ENCODE measurements around the gene RAB20. TPM values are rescaled to one million over a fixed set of nuclear protein-coding genes. Genes with fewer than 3 reads are reported as not detected.

Gene RAB20
- total and polyA plus RNA-seq, 2 experiments from 2014 or later = 28.3 to 37.4 TPM

GRCh38 chr13:110503979-110504499 lies 57.5 kb downstream of the RAB20 start:
- TF ChIP-seq EZH2phosphoT487 (IDR thresholded peaks at IDR 0.05; ENCODE audit: low read depth, severe bottlenecking, unreplicated experiment) = no peak
- TF ChIP-seq CTCF (IDR thresholded peaks at IDR 0.05; ENCODE audit: poor library complexity) = no peak
- TF ChIP-seq EZH2 (IDR thresholded peaks at IDR 0.05; ENCODE audit: borderline replicate concordance) = no peak
- Histone ChIP-seq H3K79me2 (no peaks in the 10 kb centered on the region), H3K4me3 (no peak overlapping the region), H3K4me1 (ENCODE audit: insufficient read depth) (peaks cover 21% of the 10 kb centered on the region), H3K27me3 (no peaks in the 10 kb centered on the region), H4K20me1 (ENCODE audit: insufficient read depth, poor library complexity, severe bottlenecking) (no peaks in the 10 kb centered on the region), H3K27ac (peak overlapping the region; percentile 43), H3K9me3 (ENCODE audit: low read depth) (no peaks in the 10 kb centered on the region), H3K9me2 (replicated peaks; ENCODE audit: insufficient read depth) (no peaks in the 10 kb centered on the region), H2AFZ (no peak overlapping the region), H3K4me2 (no peak overlapping the region), H3K36me3 (replicated peaks; ENCODE audit: insufficient read depth, low read depth) (no peaks in the 10 kb centered on the region)
- WGBS (ENCODE audit: low lambda C conversion rate, missing lambda C conversion rate) = 96% methylated on average over 17 of the region's 18 CpGs
- DNase-seq (ENCODE audit: low spot score) = no peak

- no peak overlapping the region for H3K4me2 ChIP-seq
- peak overlapping the region; percentile 62 for H3K27ac ChIP-seq
- H3K9me2 ChIP-seq (replicated peaks; ENCODE audit: insufficient read depth) = no peaks in the 10 kb centered on the region
- no peak overlapping the region for H3K4me3 ChIP-seq
- 78% methylated on average over 20 of the region's 20 CpGs for WGBS (ENCODE audit: low lambda C conversion rate, missing lambda C conversion rate)
- TF ChIP-seq EZH2 (IDR thresholded peaks at IDR 0.05; ENCODE audit: borderline replicate concordance) (no peak), CTCF (IDR thresholded peaks at IDR 0.05; ENCODE audit: poor library complexity) (no peak), EZH2phosphoT487 (IDR thresholded peaks at IDR 0.05; ENCODE audit: low read depth, severe bottlenecking, unreplicated experiment) (no peak)
- no peaks in the 10 kb centered on the region for H3K79me2 ChIP-seq
- no peak overlapping the region for H2AFZ ChIP-seq
- no peaks in the 10 kb centered on the region for H3K27me3 ChIP-seq
- H4K20me1 ChIP-seq (ENCODE audit: insufficient read depth, poor library complexity, severe bottlenecking) = no peaks in the 10 kb centered on the region
- H3K36me3 ChIP-seq (replicated peaks; ENCODE audit: insufficient read depth, low read depth) = no peaks in the 10 kb centered on the region
- H3K9me3 ChIP-seq (ENCODE audit: low read depth) = no peaks in the 10 kb centered on the region
- DNase-seq (ENCODE audit: low spot score) = peak; percentile 55
- peaks cover 19% of the 10 kb centered on the region for H3K4me1 ChIP-seq (ENCODE audit: insufficient read depth)
Measured at GRCh38 chr13:110503037-110503901, 58.3 kb downstream of the RAB20 start.

GRCh38 chr13:110501188-110501587 lies 60.3 kb downstream of the RAB20 start:
- H4K20me1 ChIP-seq (ENCODE audit: insufficient read depth, poor library complexity, severe bottlenecking) = no peaks in the 10 kb centered on the region
- DNase-seq (ENCODE audit: low spot score) = no peak
- H2AFZ ChIP-seq = no peak overlapping the region
- H3K4me1 ChIP-seq (ENCODE audit: insufficient read depth) = peaks cover 1% of the 10 kb centered on the region
- H3K4me2 ChIP-seq = no peak overlapping the region
- no peaks in the 10 kb centered on the region for H3K79me2 ChIP-seq
- H3K4me3 ChIP-seq = no peak overlapping the region
- no peaks in the 10 kb centered on the region for H3K9me2 ChIP-seq (replicated peaks; ENCODE audit: insufficient read depth)
- no peaks in the 10 kb centered on the region for H3K9me3 ChIP-seq (ENCODE audit: low read depth)
- H3K27ac ChIP-seq = no peak overlapping the region
- TF ChIP-seq EZH2phosphoT487 (IDR thresholded peaks at IDR 0.05; ENCODE audit: low read depth, severe bottlenecking, unreplicated experiment) = no peak
- no peaks in the 10 kb centered on the region for H3K36me3 ChIP-seq (replicated peaks; ENCODE audit: insufficient read depth, low read depth)
- H3K27me3 ChIP-seq = no peaks in the 10 kb centered on the region
- 96% methylated on average over 9 of the region's 9 CpGs for WGBS (ENCODE audit: low lambda C conversion rate, missing lambda C conversion rate)

GRCh38 chr13:110500341-110500740 lies 61.2 kb downstream of the RAB20 start:
- Histone ChIP-seq H3K27me3 (no peaks in the 10 kb centered on the region), H3K9me2 (replicated peaks; ENCODE audit: insufficient read depth) (no peaks in the 10 kb centered on the region), H3K27ac (no peak overlapping the region), H3K4me1 (ENCODE audit: insufficient read depth) (no peaks in the 10 kb centered on the region), H3K79me2 (no peaks in the 10 kb centered on the region), H3K36me3 (replicated peaks; ENCODE audit: insufficient read depth, low read depth) (no peaks in the 10 kb centered on the region), H3K4me2 (no peak overlapping the region), H3K4me3 (no peak overlapping the region), H2AFZ (no peak overlapping the region), H4K20me1 (ENCODE audit: insufficient read depth, poor library complexity, severe bottlenecking) (no peaks in the 10 kb centered on the region), H3K9me3 (ENCODE audit: low read depth) (no peaks in the 10 kb centered on the region)
- DNase-seq (ENCODE audit: low spot score) = no peak
- 98% methylated on average over 3 of the region's 3 CpGs for WGBS (ENCODE audit: low lambda C conversion rate, missing lambda C conversion rate)
- TF ChIP-seq EZH2 (IDR thresholded peaks at IDR 0.05; ENCODE audit: borderline replicate concordance) = no peak
- no peak for TF ChIP-seq EZH2phosphoT487 (IDR thresholded peaks at IDR 0.05; ENCODE audit: low read depth, severe bottlenecking, unreplicated experiment)
- TF ChIP-seq CTCF (IDR thresholded peaks at IDR 0.05; ENCODE audit: poor library complexity) = no peak

All from hepatocyte (in vitro differentiated cells).